AG04449 (cell line): ENCODE data around the gene KIF17.

Source experiments
- CTCF ChIA-PET: fragments of 350-600 bp; formaldehyde crosslinking; extraction: SDS; loops from one replicate; lab custom pipeline; 2021; ENCODE audit warnings: antibody characterized with exemption; lab: Yijun Ruan, JAX
- POLR2A ChIA-PET: fragments of 400-600, 350-600 bp; formaldehyde crosslinking; extraction: SDS; loops from one replicate; lab custom pipeline; 2020; ENCODE audit warnings: antibody characterized with exemption, inconsistent platforms; lab: Yijun Ruan, JAX
- DNase-seq: peaks from one replicate; pipeline ENCODE4 v3.0.0-alpha.2; 2010; ENCODE audit warnings: low read depth, low spot score
- H3K4me3 ChIP-seq: 2 replicates; pipeline ENCODE4 v1.5.1; 2011; ENCODE audit warnings: low read depth, mild to moderate bottlenecking, control low read depth, low read length
- CTCF ChIP-seq: IDR thresholded peaks from one replicate; pipeline ENCODE4 v1.5.1; 2011; ENCODE audit warnings: mild to moderate bottlenecking, moderate library complexity, low read length, control low read depth, inconsistent platforms; ENCODE audit not compliant: insufficient read depth; ENCODE audit errors: missing control alignments

Gene KIF17

GRCh38 chr1:20708891-20709290 is 8.9 kb downstream of the KIF17 start:
- ChIA-PET POLR2A (no interaction called here), CTCF (interaction anchor here (4.8 kb wide), 1 partner anchor 12 kb away, joined by 41 read pairs; no protein-coding TSS in a partner anchor)
- TF ChIP-seq CTCF, result no peak
- no peak overlapping the region for H3K4me3 ChIP-seq
- no peak for DNase-seq

- ChIA-PET POLR2A (no interaction called here), CTCF (interaction anchor here (2.0 to 4.8 kb wide), 2 partner anchors 8 to 11 kb away, joined by 7 to 41 read pairs; no protein-coding TSS in a partner anchor)
Observed at GRCh38 chr1:20708057-20708456, 9.8 kb downstream of the KIF17 start.

GRCh38 chr1:20706841-20707240 is 11.0 kb downstream of the KIF17 start:
- no peak for TF ChIP-seq CTCF
- ChIA-PET CTCF (interaction anchor here (0.6 to 4.8 kb wide), 3 partner anchors 9 to 27 kb away, joined by 3 to 41 read pairs (median 7); no protein-coding TSS in a partner anchor), POLR2A (no interaction called here)
- no peak for DNase-seq
- H3K4me3 ChIP-seq, result no peak overlapping the region

More at GRCh38 chr1:20708057-20708456, 9.8 kb downstream of the KIF17 start:
- TF ChIP-seq CTCF, result no peak
- DNase-seq, result no peak
- no peak overlapping the region for H3K4me3 ChIP-seq

- ChIA-PET POLR2A (interaction anchor here (0.5 kb wide), 1 partner anchor 519 kb away, joined by 3 read pairs; no protein-coding TSS in a partner anchor), CTCF (interaction anchor here (1.4 to 4.8 kb wide), 2 partner anchors 8 to 490 kb away, joined by 6 to 41 read pairs; no protein-coding TSS in a partner anchor)
- TF ChIP-seq CTCF, result no peak
- no peak for DNase-seq
- no peak overlapping the region for H3K4me3 ChIP-seq
Observed at GRCh38 chr1:20705203-20705755, 12.5 kb downstream of the KIF17 start.

- TF ChIP-seq CTCF, result no peak
- ChIA-PET CTCF (interaction anchor here (0.6 to 4.8 kb wide), 3 partner anchors 8 to 491 kb away, joined by 3 to 41 read pairs (median 6); no protein-coding TSS in a partner anchor), POLR2A (interaction anchor here (0.5 kb wide), 1 partner anchor 520 kb away, joined by 3 read pairs; no protein-coding TSS in a partner anchor)
Observed at GRCh38 chr1:20704390-20705202, 13.2 kb downstream of the KIF17 start.

More at GRCh38 chr1:20704390-20705202, 13.2 kb downstream of the KIF17 start:
- DNase-seq, result no peak
- H3K4me3 ChIP-seq, result no peak overlapping the region
